IPS-11a (cell line): ENCODE results near the gene MKRN2.

Experiments
- H3K4me3 ChIP-seq: one replicate; pipeline ENCODE4 v1.5.1; 2013; ENCODE audit warnings: low read depth, low read length, control low read depth

The MKRN2 gene

DNA sequence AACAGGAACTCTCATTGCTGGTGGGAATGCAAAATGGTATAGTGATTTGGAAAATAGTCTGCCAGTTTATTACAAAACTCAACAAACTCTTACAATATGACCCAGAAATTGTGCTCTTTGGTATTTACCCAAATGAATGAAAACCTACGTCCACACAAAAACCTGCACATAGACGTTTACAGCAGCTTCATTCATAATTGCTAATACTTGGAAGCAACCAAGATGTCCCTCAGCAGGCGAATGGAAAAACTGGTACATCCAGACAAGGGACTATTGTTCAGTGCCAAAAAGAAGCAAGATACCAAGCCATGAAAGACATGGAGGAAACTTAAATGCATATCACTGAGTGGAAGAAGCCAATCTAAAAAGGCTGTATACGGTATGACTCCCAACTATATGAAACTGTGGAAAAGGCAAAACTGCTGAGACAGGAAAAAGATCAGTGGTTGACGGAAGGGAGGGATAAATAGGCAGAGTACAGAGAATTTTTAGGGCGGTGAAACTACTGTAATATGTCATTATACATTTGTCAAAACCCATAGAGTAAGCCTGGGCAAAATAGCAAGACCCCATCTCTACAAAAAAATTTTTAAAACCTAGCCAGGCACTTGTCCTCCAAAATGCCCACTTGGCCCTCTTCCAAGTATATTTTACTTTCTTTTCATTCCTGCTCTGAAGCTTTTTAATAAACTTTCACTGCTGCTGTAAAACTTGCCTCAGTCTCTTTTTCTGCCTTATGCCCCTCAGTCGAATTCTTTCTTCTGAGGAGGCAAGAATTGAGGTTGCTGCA, 6.7 kb upstream of the MKRN2 start:
- H3K4me3 ChIP-seq: no peak overlapping the region

DNA sequence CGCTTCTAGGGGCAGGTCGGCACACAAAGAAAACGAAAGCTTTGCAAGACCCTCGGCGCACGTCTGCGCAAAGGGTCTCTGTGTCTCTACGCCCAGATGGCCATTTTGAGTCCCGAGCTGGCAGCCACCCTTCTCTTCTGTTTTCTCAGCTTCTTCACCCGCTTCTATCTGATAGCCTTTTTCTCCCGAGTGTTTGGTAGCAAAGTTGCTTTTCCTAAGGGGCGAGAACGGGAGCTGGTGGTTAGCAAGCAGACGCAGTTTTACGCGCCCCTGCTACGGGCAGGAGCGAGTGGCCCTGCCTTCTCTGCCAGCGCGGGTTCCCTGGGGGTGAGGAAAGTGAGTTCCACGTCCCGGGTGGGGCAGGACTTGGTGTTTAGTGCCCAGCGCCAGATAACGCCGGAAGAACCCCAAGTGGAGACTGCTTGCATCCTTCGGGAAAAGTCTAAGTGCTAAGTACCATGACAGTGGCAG, 2.9 kb upstream of the MKRN2 start:
- H3K4me3 ChIP-seq: peak overlapping the region; percentile 40

DNA sequence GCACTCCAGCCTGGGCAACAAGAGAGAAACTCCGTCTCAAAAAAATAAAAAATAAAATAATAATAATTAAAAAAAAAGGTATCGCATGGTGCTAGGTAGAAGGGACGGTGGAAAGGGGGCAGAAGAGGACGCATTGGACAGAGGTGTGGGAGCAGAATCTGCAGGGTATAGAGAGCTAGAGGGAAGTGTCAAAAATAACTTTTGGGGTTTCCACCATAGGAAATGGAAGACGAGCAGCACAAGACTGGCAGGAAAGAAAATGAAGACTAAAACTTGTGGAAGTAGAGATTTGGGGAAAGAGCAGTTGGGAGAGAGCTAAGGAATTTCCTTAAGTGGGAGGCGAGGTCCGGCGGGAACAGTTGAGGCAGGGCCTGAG, 585 bp upstream of the MKRN2 start:
- peak overlapping the region; percentile 79 for H3K4me3 ChIP-seq

DNA sequence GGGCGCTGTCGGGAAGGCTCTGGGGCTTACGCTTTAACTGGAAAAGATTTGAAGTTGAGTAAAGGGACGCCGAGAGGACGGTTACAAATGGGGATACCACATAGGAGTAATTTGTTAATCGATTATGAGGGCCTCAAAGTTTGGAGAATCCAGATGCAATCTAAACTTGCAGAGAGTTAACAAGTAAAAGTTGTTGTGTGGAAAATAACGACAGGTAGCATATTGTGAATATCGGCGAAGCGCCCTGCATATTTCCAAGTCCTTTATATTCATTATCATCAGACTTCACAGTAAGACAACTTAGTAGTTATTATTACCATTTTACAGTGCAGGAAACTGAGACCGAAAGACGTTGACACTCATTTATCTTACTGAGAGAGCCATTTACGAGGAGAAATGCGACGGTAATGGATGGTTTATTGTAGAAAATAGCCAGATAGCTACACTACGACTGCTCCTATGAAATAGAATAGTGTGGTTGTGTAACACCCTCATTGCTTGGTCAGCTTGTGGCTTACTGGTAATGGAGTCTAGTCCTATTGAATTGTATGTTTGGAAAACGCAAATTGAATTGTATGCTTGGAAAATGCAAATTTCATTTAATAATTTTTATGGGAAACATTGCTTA, 700 bp downstream of the MKRN2 start:
- H3K4me3 ChIP-seq: peak overlapping the region; percentile 79

DNA sequence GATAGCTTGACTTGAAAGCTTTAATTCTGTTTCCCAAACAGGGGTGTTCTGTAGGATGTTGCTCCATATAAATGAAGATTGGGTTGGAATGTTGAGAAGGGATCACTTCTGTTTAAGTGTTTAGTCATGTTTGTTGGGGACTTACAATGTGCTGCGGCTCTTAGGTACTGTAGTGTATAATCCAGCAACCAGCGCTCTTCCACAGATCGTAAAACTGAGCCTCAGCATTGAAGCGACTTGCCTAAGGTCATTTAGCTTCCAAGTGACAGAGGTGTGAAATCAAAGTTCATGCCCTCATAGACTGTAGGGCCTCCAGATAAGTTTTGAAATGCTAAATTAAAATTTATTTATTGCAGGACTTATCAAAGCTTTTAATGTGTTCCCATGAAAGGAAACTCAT, 1.8 kb downstream of the MKRN2 start:
- no peak overlapping the region for H3K4me3 ChIP-seq

DNA sequence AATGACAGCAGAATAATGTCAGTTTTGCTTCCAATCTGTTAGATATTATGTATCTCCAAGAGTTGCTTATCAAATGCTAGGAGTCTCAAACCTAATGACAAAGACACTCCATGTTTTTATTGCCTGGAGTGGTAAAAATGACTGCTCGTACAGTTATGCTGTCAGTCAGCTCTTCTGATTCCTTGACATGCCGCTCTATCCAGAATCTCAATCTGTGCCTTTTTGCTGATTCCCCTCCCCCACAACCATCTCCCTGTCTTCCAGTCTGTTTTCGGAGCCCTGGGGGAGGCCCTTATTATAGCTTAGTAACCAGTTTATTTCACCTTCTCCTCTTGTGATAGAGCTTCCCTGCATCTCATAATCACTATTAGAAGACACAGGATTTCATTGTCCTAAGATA, 2.6 kb downstream of the MKRN2 start:
- H3K4me3 ChIP-seq: no peak overlapping the region

DNA sequence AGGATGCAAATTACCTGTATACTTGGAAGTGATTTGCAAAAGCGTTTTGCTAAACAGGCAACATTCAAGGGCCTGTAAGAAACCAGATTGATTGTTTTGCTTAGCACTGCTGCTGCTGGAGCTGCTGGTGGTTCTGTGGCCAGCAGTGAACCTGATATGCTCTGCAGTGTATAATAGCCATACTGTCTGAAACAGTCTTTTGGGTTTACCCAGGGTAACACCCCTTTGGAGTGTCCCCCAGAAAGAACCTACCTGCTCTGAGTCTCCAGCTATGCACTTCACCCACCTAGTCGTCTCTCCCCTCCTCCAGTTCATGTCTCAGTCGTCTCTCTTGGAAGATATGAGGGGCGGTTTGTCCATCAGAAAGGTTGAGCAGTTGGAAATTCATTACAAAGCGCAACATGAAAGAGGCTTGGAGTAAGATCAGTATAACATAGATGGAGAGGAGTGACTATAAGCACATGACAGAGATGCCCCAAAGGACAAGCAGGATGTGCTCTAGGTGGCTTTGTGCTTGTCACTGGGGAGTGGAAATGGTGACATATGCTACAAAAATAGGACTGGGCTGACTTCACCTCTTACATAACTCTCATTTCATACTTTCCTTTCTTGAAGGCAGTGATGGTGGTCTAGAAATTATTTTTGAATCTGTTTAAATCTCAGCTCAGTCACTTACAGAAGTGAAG, 3.8 kb downstream of the MKRN2 start:
- no peak overlapping the region for H3K4me3 ChIP-seq

DNA sequence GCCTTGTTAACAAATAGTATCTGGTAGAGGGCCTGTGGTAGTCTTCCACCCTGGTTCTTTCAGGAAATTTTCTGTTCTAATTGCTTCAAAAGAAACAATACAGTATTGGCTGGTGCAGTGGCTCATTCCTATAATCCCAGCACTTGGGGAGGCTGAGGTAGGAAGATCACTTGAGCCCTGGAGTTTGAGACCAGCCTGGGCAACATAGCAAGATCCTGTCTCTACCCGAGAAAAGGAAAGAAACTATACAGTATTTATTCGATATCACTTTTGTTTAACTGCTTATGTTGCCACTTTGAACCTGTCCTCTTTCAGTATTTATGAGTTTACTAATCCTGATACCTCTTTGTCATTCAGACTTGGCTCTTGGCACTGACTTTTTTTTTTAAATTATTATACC, 4.5 kb downstream of the MKRN2 start:
- no peak overlapping the region for H3K4me3 ChIP-seq

DNA sequence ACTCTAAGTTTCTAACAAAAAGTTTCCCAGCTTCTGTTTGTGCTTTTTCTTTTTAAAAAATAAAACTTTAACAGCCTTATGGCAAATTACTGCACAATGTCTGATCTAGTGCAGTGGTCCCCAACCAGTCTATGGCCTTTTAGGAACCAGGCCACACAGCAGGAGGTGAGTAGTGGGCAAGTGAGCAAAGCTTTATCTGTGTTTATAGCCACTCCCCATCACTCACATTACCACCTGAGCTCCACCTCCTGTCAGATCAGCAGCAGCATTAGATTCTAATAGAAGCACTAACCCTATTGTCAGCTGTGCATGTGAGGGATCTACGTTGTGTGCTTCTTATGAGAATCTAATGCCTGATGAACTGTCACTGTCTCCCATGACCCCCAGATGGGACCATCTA, 5.6 kb downstream of the MKRN2 start:
- no peak overlapping the region for H3K4me3 ChIP-seq

DNA sequence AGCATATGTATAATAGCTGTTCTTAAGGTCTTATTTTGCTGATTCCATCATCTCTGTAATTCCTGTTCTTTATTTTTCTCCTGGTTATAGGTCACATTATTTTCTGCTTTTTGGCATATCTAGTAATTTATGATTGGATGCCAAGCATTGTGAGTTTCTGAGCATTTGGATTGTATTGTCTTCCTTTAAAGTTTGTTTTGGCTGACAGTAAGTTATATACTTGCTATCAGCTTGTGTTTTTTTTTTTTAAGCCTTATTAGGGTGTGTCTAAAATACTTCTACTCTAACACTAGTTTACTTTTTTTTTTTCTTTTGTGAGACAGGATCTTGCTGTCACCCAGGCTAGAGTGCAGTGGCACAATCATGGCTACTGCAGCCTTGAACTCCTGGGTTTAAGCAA, 10.1 kb downstream of the MKRN2 start:
- H3K4me3 ChIP-seq: no peak overlapping the region

DNA sequence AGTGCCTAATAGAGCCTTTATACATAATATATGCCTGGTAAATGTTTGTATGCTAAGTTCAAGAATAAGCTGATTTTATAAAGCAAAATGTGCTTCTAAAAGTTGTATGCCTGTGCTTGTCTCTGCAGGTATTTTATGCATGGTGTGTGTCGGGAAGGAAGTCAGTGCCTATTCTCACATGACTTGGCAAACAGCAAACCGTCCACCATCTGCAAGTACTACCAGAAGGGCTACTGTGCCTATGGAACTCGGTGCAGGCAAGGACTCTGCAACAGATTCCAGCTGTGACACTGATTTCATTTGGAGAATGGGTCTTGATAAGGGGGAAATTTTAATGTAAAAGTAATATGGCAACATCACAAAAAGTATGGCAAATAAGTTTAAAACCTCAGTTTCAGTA, 11.9 kb downstream of the MKRN2 start:
- no peak overlapping the region for H3K4me3 ChIP-seq

DNA sequence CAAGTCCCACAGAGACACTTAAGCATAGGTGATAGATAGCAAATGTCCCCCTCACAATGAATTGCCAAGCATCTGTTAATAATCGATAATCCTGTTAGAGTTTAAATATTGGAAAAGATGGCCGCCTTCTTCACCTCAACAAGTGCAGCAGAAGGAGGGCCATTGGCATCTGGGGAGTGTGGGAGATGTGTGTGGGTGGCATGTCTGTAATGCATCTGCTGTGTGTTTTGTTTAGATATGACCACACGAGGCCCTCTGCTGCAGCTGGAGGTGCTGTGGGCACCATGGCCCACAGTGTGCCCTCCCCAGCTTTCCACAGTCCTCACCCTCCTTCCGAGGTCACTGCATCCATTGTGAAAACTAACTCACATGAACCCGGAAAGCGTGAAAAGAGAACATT, 12.9 kb downstream of the MKRN2 start:
- no peak overlapping the region for H3K4me3 ChIP-seq

DNA sequence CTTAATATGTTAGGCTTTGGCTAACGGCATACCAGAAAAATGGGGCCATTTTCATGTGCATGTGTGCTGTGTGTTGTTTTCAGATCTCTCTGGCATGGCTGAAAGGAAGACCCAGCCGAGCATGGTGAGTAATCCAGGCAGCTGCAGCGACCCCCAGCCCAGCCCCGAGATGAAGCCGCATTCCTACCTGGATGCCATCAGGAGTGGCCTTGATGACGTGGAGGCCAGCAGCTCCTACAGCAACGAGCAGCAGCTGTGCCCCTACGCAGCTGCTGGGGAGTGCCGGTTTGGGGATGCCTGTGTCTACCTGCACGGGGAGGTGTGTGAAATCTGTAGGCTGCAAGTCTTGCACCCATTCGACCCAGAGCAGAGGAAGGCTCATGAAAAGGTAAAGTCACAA, 15.1 kb downstream of the MKRN2 start:
- no peak overlapping the region for H3K4me3 ChIP-seq

DNA sequence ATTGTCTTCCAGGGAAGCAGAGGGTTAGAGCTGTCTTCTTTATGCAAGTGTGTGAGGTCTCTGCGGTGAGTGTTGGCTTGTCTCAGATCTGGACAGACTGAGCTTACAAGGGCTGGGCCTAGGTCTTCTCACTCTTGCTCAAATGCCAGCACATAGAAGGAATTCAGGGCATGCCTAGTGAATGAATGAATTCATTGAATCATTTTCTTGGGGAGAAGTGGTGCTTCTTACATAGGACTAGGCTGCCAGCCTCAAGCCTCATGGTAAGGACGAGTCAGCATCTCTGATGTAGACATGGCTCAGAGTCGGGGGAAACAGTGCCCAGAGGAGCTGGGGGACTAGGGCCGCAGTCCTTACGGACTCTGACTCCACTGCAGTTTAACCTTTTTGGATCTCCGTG, 17.2 kb downstream of the MKRN2 start:
- no peak overlapping the region for H3K4me3 ChIP-seq

DNA sequence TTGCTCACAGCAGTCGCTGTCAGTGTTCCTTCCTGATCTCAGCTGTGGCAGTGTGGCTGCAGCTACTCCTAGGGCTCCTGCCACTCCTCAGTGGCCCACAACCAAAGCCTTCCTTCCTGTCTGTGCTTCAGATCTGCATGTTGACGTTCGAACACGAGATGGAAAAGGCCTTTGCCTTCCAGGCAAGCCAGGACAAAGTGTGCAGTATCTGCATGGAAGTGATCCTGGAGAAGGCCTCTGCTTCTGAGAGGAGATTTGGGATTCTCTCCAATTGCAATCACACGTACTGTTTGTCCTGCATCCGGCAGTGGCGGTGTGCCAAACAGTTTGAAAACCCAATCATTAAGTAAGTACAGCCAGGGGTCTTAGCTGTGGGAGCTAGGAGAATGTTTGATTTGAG, 17.8 kb downstream of the MKRN2 start:
- H3K4me3 ChIP-seq: no peak overlapping the region

DNA sequence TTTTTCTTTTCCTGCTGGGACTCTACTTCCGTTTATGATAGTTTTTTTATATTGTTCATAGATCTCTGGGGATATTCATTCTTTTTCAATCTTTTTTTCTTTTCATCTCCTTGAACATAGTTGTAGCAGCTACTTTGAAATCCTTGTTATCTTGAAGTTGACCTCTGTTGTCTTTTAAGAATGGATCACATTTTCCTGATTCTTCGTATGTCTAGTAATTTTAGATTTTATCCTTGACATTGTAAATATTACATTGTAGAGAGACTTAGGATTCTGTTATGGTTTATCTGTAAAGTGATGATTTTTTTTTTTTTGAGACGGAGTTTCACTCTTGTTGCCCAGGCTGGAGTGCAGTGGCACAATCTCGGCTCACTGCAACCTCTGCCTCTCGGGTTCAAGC, 20.5 kb downstream of the MKRN2 start:
- H3K4me3 ChIP-seq: no peak overlapping the region

DNA sequence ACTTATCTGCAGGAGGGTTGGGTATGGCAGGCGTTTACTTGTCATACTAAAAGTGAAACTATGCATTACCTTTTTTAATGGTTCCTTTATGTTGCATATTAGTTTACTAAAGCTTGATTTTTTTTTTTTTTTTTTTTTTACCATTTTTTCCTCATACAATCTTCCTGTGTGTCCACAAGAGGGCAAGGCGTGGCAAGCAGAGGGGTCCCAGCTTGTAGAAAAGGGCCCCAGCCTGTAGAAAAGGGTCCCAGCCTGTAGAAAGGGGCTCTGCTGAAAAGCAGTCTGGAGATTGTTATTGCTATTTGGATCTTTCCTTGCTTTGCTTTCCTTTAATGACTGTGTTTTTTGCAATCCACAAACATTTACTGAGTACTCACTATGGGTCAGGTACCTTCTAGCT, 21.9 kb downstream of the MKRN2 start:
- no peak overlapping the region for H3K4me3 ChIP-seq

DNA sequence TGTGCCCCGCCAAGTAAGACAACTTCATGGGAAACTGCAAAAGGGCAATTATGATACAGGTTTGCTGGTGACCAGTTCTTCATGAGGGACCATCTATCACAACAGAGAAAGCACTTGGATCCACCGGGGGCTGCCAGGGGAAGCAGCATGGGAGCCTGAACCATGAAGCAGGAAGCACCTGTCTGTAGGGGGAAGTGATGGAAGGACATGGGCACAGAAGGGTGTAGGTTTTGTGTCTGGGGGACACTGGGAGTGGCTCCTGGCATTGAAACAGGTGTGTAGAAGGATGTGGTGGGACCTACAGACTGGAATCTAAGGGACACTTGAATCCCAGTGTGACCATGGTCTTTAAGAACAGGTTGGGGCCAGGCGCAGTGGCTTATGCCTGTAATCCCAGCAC, 22.6 kb downstream of the MKRN2 start:
- no peak overlapping the region for H3K4me3 ChIP-seq

DNA sequence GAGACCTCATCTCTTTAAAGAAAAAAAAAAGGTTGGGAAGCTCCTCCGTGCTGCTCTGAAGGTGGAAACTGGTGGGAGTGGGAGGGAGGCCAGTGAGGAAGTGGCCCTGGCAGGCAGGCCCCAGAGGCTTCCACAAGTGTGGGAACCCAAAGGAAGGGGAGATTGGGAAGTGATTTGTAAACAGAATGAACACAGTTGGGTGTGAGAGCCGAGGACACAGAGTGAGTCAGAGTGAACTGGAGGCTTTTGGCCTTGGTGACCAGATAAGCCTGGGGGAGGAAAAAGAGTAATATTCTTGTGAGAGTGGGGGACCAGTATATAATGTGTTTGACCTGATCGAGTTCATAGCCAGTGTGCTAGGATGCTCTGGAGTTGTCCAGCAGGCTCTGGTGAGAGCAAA, 23.0 kb downstream of the MKRN2 start:
- H3K4me3 ChIP-seq: no peak overlapping the region

DNA sequence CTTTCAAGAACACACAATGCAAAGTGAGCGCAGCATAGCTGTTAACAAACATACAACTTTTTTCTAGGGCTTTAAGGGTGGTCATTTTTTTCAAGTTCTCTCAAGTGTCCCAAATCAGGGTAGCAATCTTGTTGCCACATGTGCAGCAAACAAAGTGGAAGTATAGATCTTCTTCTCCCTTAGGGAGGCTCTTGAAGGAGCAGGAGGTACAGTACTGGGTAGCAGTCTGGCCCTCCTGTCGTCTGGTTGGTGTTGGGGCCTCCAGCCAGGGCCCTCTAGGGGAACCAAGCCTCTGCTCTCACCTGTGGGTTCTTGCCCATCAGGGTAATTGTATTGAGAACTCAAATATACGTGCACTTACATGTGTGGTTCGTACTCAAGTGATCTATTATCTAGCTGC, 25.8 kb downstream of the MKRN2 start:
- no peak overlapping the region for H3K4me3 ChIP-seq

DNA sequence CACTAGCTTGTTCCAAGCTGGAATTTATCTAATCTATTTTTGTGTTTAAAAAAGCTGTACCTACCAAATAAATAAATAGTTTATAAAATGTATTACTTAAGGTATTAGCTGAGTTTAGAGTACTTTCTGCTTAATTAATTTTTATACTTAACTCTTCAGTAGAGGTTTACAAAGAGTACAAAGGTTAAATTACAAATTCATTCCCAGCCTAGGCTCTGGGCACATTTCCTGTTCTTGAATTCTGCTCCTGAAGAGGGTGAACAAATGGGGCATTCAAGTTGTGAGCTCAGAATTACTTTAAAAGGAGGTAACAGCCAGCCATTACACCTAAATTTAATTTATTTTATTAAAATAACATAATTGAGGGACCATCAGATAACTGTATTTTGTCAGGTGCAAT, 26.4 kb downstream of the MKRN2 start:
- no peak overlapping the region for H3K4me3 ChIP-seq

DNA sequence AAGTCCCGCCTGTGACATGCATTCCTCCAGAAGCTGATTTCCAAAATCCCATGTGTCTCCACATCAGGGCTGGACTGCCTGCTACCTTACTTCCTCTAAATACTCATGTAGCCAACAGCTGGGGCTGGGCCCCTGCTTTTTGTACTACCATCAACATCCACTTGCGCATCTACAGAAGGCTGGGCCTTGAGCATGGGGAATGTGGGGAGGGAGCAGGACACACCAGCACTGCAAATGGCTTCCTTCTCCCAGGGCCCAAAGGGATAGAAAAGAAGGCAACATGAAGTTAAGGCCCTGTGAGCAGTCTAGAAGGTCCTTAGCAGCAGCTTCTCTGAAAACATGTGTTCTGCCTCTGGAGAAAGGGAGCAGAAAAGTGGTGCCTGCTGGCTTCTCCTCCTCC, 27.2 kb downstream of the MKRN2 start:
- no peak overlapping the region for H3K4me3 ChIP-seq
